Peyer's patch (tissue), 4 donors: ENCODE data around the gene NIBAN1. TPM values are rescaled to one million over a fixed set of nuclear protein-coding genes. Genes with fewer than 3 reads are reported as not detected.

Experiments used
- DNase-seq, 3 donors: peaks; one replicate each; pipeline ENCODE4 v3.0.0-alpha.2; 2017 to 2019
- H3K27ac ChIP-seq, 4 donors: fragments of 200-600 bp; sonication (generic); one replicate each; pipeline ENCODE4 v1.5.1; 2016 to 2019
- H3K27me3 ChIP-seq, 2 donors: fragments of 200-600 bp; sonication (generic); one replicate each; pipeline ENCODE4 v1.5.1; 2019
- H3K36me3 ChIP-seq, 3 donors: fragments of 200-600 bp; sonication (generic); one replicate each; pipeline ENCODE4 v1.5.1; 2016 to 2019
- H3K4me1 ChIP-seq, 4 donors: fragments of 200-600 bp; sonication (generic); one replicate each; pipeline ENCODE4 v1.5.1; 2016 to 2019
- H3K4me3 ChIP-seq, 4 donors: fragments of 200-600 bp; sonication (generic); 1 replicate in 3 of 4; 2 replicates in 1 of 4; pipeline ENCODE4 v1.5.1; 2016 to 2019; ENCODE audit warnings: mild to moderate bottlenecking in 1 of 4
- H3K9me3 ChIP-seq, 4 donors: fragments of 200-600 bp; sonication (generic); one replicate each; pipeline ENCODE4 v1.5.1; 2016 to 2019; ENCODE audit warnings: mild to moderate bottlenecking in 1 of 4
- CTCF ChIP-seq, 6 experiments: fragments of 450-650 bp in 4 of 6; fragments of 200-600 bp in 2 of 6; sonication (generic) in 1 of 6; IDR thresholded peaks; one replicate each; pipeline ENCODE4 v1.5.1; 2017 to 2019; ENCODE audit warnings: antibody characterized with exemption in 6 of 6, mild to moderate bottlenecking in 3 of 6, moderate library complexity in 1 of 6
- POLR2A ChIP-seq, 2 donors: fragments of 450-650 bp; IDR thresholded peaks; one replicate each; pipeline ENCODE4 v1.5.1; 2017; ENCODE audit warnings: antibody characterized with exemption in 2 of 2, mild to moderate bottlenecking in 2 of 2, moderate library complexity in 2 of 2
- small RNA-seq, 2 donors: library from RNA; depleted of rRNA; stranded (forward); fragments of <200 nt; gene quantifications; one replicate each; pipeline ENCODE3, GENCODE V24; 2016
- total RNA-seq, 4 donors: library from RNA; depleted of rRNA; stranded (reverse); fragments of >200 nt; gene quantifications; one replicate each; pipeline ENCODE4 v1.1.0, GENCODE V29; 2016

The NIBAN1 gene
- total RNA-seq, 4 donors from 2014 or later, result 7.7 to 32.2 (median 9.5) TPM

- H3K4me3 ChIP-seq, result no peak overlapping the region
- H3K36me3 ChIP-seq, result no peaks in the 10 kb centered on the region
- no peak for DNase-seq
- TF ChIP-seq CTCF (IDR thresholded peaks at IDR 0.05) (no peak), POLR2A (IDR thresholded peaks at IDR 0.05) (no peak)
- no peaks in the 10 kb centered on the region for H3K27me3 ChIP-seq
- no peak overlapping the region for H3K27ac ChIP-seq
- H3K9me3 ChIP-seq, result no peaks in the 10 kb centered on the region
- peaks cover 0 to 5% (median 0%) of the 10 kb centered on the region in 4 donors for H3K4me1 ChIP-seq
Observed at GRCh38 chr1:184930645-184931044, 43.7 kb downstream of the NIBAN1 start.

- Histone ChIP-seq H3K9me3 (no peaks in the 10 kb centered on the region), H3K4me1 (peaks cover 0 to 5% (median 0%) of the 10 kb centered on the region in 4 donors), H3K36me3 (no peaks in the 10 kb centered on the region), H3K27ac (no peak overlapping the region), H3K4me3 (no peak overlapping the region), H3K27me3 (no peaks in the 10 kb centered on the region)
- TF ChIP-seq POLR2A (IDR thresholded peaks at IDR 0.05), result no peak
- TF ChIP-seq CTCF (IDR thresholded peaks at IDR 0.05), result no peak
- DNase-seq, result no peak
Observed at GRCh38 chr1:184930232-184930631, 44.1 kb downstream of the NIBAN1 start.

- Histone ChIP-seq H3K36me3 (no peaks in the 10 kb centered on the region), H3K4me1 (peaks cover 0 to 5% (median 0%) of the 10 kb centered on the region in 4 donors), H3K27ac (no peak overlapping the region), H3K9me3 (no peaks in the 10 kb centered on the region), H3K4me3 (no peak overlapping the region), H3K27me3 (no peaks in the 10 kb centered on the region)
- DNase-seq, result no peak
- TF ChIP-seq CTCF (IDR thresholded peaks at IDR 0.05) (no peak), POLR2A (IDR thresholded peaks at IDR 0.05) (no peak)
Observed at GRCh38 chr1:184929711-184930202, 44.6 kb downstream of the NIBAN1 start.

- Histone ChIP-seq H3K4me1 (peaks cover 0 to 5% (median 0%) of the 10 kb centered on the region in 4 donors), H3K27me3 (no peaks in the 10 kb centered on the region), H3K27ac (no peak overlapping the region), H3K9me3 (no peaks in the 10 kb centered on the region), H3K36me3 (no peaks in the 10 kb centered on the region), H3K4me3 (no peak overlapping the region)
- DNase-seq, result no peak
- TF ChIP-seq POLR2A (IDR thresholded peaks at IDR 0.05) (no peak), CTCF (IDR thresholded peaks at IDR 0.05) (no peak)
Observed at GRCh38 chr1:184928394-184928793, 45.9 kb downstream of the NIBAN1 start.

Small RNAs within 50 kb of the gene (small RNA-seq; reads per million reads assigned to genes)
- 0 reads per million in 2 donors for gene RNA5SP72

Other genes starting within 250 kb of the NIBAN1 start
- gene EDEM3, start 219.7 kb downstream of the NIBAN1 start, total RNA-seq, result 10 to 100 TPM; 26.4 to 43.8 (median 35.8) TPM
- 10 to 100 TPM in 2 of 4 donors, 1 to 10 TPM in 2; 5.1 to 14.0 (median 10.6) TPM for gene RNF2, start 71.0 kb upstream of the NIBAN1 start, total RNA-seq
- 10 to 100 TPM in 3 of 4 donors, 1 to 10 TPM in 1; 8.4 to 14.9 (median 13.7) TPM for gene TRMT1L, start 182.4 kb upstream of the NIBAN1 start, total RNA-seq
- 10 to 100 TPM in 2 of 4 donors, 1 to 10 TPM in 2; 6.0 to 21.5 (median 8.6) TPM for gene SWT1, start 182.7 kb upstream of the NIBAN1 start, total RNA-seq